Right cardiac atrium (tissue), 5 donors: ENCODE data around the gene SCTR. TPM values are rescaled to one million over a fixed set of nuclear protein-coding genes. Genes with fewer than 3 reads are reported as not detected.

Source experiments
- ATAC-seq, 2 donors: fragments of 200-7000 bp; cut with Tn5 transposase; one replicate each; pipeline versions ENCODE4 v1.8.0 to v1.9.1; 2020; ENCODE audit warnings: moderate library complexity in 2 of 2, mild to moderate bottlenecking in 1 of 2
- DNase-seq, 3 donors: peaks; one replicate each; pipeline ENCODE4 v3.0.0-alpha.2; 2020
- H3K27ac ChIP-seq: one replicate; pipeline ENCODE4 v1.5.1; 2013; ENCODE audit warnings: mild to moderate bottlenecking, low read length, control low read depth, moderate library complexity
- H3K27me3 ChIP-seq: one replicate; pipeline ENCODE4 v1.6.1; 2013; ENCODE audit not compliant: control insufficient read depth, insufficient read depth
- H3K4me1 ChIP-seq: one replicate; pipeline ENCODE4 v1.6.1; 2013; ENCODE audit warnings: low read length; ENCODE audit not compliant: control insufficient read depth, insufficient read depth
- H3K4me3 ChIP-seq: one replicate; pipeline ENCODE4 v1.5.1; 2013; ENCODE audit warnings: low read length, control low read depth
- H3K9me3 ChIP-seq: one replicate; pipeline ENCODE4 v1.6.1; 2013; ENCODE audit warnings: low read length; ENCODE audit not compliant: control insufficient read depth
- WGBS: extraction: QIAGEN DNeasy Blood & Tissue Kit; methylation state at CpG from one replicate; pipeline ENCODE4 v1.1.7; 2013; 5-methylcytosine and 5-hydroxymethylcytosine counted together
- intact Hi-C, 4 donors: fragments of 100-400 bp; cut with DNase I; formaldehyde crosslinking; loops; one replicate each; pipeline versions ENCODE4 v1.11.0 to v1.14.0; 2022 to 2023
- polyA plus RNA-seq: library from polyadenylated mRNA; stranded (reverse); fragments of 200-250 nt; gene quantifications from one replicate; pipeline ENCODE4 v1.2.3, GENCODE V29; 2013
- total RNA-seq, 4 donors: library from RNA; stranded (reverse); fragmentation: NEBNext Ultra II Directional; extraction: Animal tissue kit (Norgen Biotek cat#: 25700); gene quantifications; one replicate each; pipeline ENCODE4 v1.2.1, GENCODE V29; 2021
- donor health status: healthy with polysubstance abuse.
- donor health status: DM: no; HTN: yes; CAD: no.
- donor health status: DM: no; HTN: no; CAD: no.
- donor health status: DM: no; HTN: yes; CAD: no; lungs with severe emphysema.
- donor health status: DM: yes; HTN: yes; CAD: no.

Gene SCTR
- total and polyA plus RNA-seq, 5 donors, result 0.38 to 0.50 (median 0.40) TPM; not detected in 2

- Histone ChIP-seq H3K4me3 (no peak overlapping the region), H3K27me3 (no peaks in the 10 kb centered on the region), H3K9me3 (no peaks in the 10 kb centered on the region), H3K4me1 (no peaks in the 10 kb centered on the region), H3K27ac (no peak overlapping the region)
- intact Hi-C loops, result loop anchor here in 1 of 4 donors (10.0 kb wide), 1 partner anchor 122 kb away; no protein-coding TSS in a partner anchor
- ATAC-seq, result no peak
- WGBS, result 56% methylated on average over 6 of the region's 6 CpGs
- DNase-seq, result no peak
Observed at GRCh38 chr2:119522671-119523070, 1.6 kb downstream of the SCTR start.

GRCh38 chr2:119521433-119522050, 2.7 kb downstream of the SCTR start:
- no peak overlapping the region for H3K4me3 ChIP-seq
- ATAC-seq (no peak), DNase-seq (no peak)
- WGBS, result 85% methylated on average over 11 of the region's 11 CpGs
- no peak overlapping the region for H3K27ac ChIP-seq
- H3K27me3 ChIP-seq, result no peaks in the 10 kb centered on the region
- H3K9me3 ChIP-seq, result no peaks in the 10 kb centered on the region
- no peaks in the 10 kb centered on the region for H3K4me1 ChIP-seq
- intact Hi-C loops, result loop anchor here in 1 of 4 donors (10.0 kb wide), 1 partner anchor 123 kb away; no protein-coding TSS in a partner anchor

GRCh38 chr2:119520696-119521432, 3.4 kb downstream of the SCTR start:
- intact Hi-C loops, result loop anchor here in 1 of 4 donors (10.0 kb wide), 1 partner anchor 124 kb away; no protein-coding TSS in a partner anchor
- 63% methylated on average over 3 of the region's 3 CpGs for WGBS
- Histone ChIP-seq H3K4me3 (no peak overlapping the region), H3K4me1 (no peaks in the 10 kb centered on the region), H3K27me3 (no peaks in the 10 kb centered on the region), H3K9me3 (no peaks in the 10 kb centered on the region), H3K27ac (no peak overlapping the region)
- DNase-seq, result no peak
- no peak for ATAC-seq

GRCh38 chr2:119519057-119519408, 5.2 kb downstream of the SCTR start:
- 95% methylated on average over 10 of the region's 10 CpGs for WGBS
- intact Hi-C loops, result loop anchor here in 1 of 4 donors (5.0 kb wide), 1 partner anchor 138 kb away; no protein-coding TSS in a partner anchor
- no peaks in the 10 kb centered on the region for H3K9me3 ChIP-seq
- no peaks in the 10 kb centered on the region for H3K4me1 ChIP-seq
- DNase-seq (no peak), ATAC-seq (no peak)
- H3K27me3 ChIP-seq, result no peaks in the 10 kb centered on the region
- H3K27ac ChIP-seq, result no peak overlapping the region
- no peak overlapping the region for H3K4me3 ChIP-seq

GRCh38 chr2:119518401-119519056, 5.8 kb downstream of the SCTR start:
- 87% methylated on average over 10 of the region's 10 CpGs for WGBS
- Histone ChIP-seq H3K4me3 (no peak overlapping the region), H3K27me3 (no peaks in the 10 kb centered on the region), H3K27ac (no peak overlapping the region), H3K9me3 (no peaks in the 10 kb centered on the region), H3K4me1 (no peaks in the 10 kb centered on the region)
- ATAC-seq (no peak), DNase-seq (no peak)
- intact Hi-C loops, result loop anchor here in 1 of 4 donors (5.0 kb wide), 1 partner anchor 139 kb away; no protein-coding TSS in a partner anchor

GRCh38 chr2:119517433-119517832, 6.8 kb downstream of the SCTR start:
- Histone ChIP-seq H3K27ac (no peak overlapping the region), H3K9me3 (no peaks in the 10 kb centered on the region), H3K4me3 (no peak overlapping the region), H3K27me3 (no peaks in the 10 kb centered on the region), H3K4me1 (no peaks in the 10 kb centered on the region)
- intact Hi-C loops, result loop anchor here in 1 of 4 donors (5.0 kb wide), 1 partner anchor 140 kb away; no protein-coding TSS in a partner anchor
- ATAC-seq (peak; percentile 61 to 71), DNase-seq (peak; percentile 49 to 78 (median 76))
- 35% methylated on average over 7 of the region's 7 CpGs for WGBS

- no peaks in the 10 kb centered on the region for H3K9me3 ChIP-seq
- no peaks in the 10 kb centered on the region for H3K4me1 ChIP-seq
- H3K4me3 ChIP-seq, result no peak overlapping the region
- DNase-seq (no peak), ATAC-seq (no peak)
- WGBS, result 77% methylated on average over 2 of the region's 2 CpGs
- H3K27ac ChIP-seq, result no peak overlapping the region
- intact Hi-C loops, result loop anchor here in 1 of 4 donors (5.0 kb wide), 1 partner anchor 141 kb away; no protein-coding TSS in a partner anchor
- H3K27me3 ChIP-seq, result no peaks in the 10 kb centered on the region
Observed at GRCh38 chr2:119516121-119516520, 8.2 kb downstream of the SCTR start.

GRCh38 chr2:119513832-119514231, 10.5 kb downstream of the SCTR start:
- no peak for DNase-seq
- H3K4me1 ChIP-seq, result no peaks in the 10 kb centered on the region
- WGBS, result 47% methylated on average over 1 of the region's 1 CpG
- H3K4me3 ChIP-seq, result no peak overlapping the region
- intact Hi-C loops, result no loop called here
- no peak overlapping the region for H3K27ac ChIP-seq
- H3K9me3 ChIP-seq, result no peaks in the 10 kb centered on the region
- ATAC-seq, result no peak
- H3K27me3 ChIP-seq, result no peaks in the 10 kb centered on the region

- no peaks in the 10 kb centered on the region for H3K9me3 ChIP-seq
- no peaks in the 10 kb centered on the region for H3K27me3 ChIP-seq
- intact Hi-C loops, result no loop called here
- no peaks in the 10 kb centered on the region for H3K4me1 ChIP-seq
- no peak overlapping the region for H3K4me3 ChIP-seq
- ATAC-seq (no peak), DNase-seq (no peak)
- WGBS, result 92% methylated on average over 1 of the region's 1 CpG
- no peak overlapping the region for H3K27ac ChIP-seq
Observed at GRCh38 chr2:119512946-119513345, 11.3 kb downstream of the SCTR start.

- intact Hi-C loops, result no loop called here
- H3K9me3 ChIP-seq, result no peaks in the 10 kb centered on the region
- no peak overlapping the region for H3K27ac ChIP-seq
- no peak overlapping the region for H3K4me3 ChIP-seq
- ATAC-seq (no peak), DNase-seq (no peak)
- no peaks in the 10 kb centered on the region for H3K4me1 ChIP-seq
- H3K27me3 ChIP-seq, result no peaks in the 10 kb centered on the region
- 72% methylated on average over 3 of the region's 3 CpGs for WGBS
Observed at GRCh38 chr2:119511989-119512388, 12.3 kb downstream of the SCTR start.

- H3K27me3 ChIP-seq, result no peaks in the 10 kb centered on the region
- WGBS, result 74% methylated on average over 6 of the region's 6 CpGs
- DNase-seq, result no peak
- no peak overlapping the region for H3K4me3 ChIP-seq
- intact Hi-C loops, result no loop called here
- H3K27ac ChIP-seq, result no peak overlapping the region
- no peaks in the 10 kb centered on the region for H3K9me3 ChIP-seq
- H3K4me1 ChIP-seq, result no peaks in the 10 kb centered on the region
- no peak for ATAC-seq
Observed at GRCh38 chr2:119508756-119509155, 15.5 kb downstream of the SCTR start.
